HepG2 (cell line): ENCODE measurements around the gene MIDN. TPM values are rescaled to one million over a fixed set of nuclear protein-coding genes. Genes with fewer than 3 reads are reported as not detected.

Experiments used
- BRD4 ChIP-seq: sonication (generic); formaldehyde crosslinking; IDR thresholded peaks from 2 replicates; pipeline ENCODE4 v1.4.0; 2020; ENCODE audit warnings: missing genetic modification reagents
- CBX2 ChIP-seq, 2 experiments: fragments of 200-600 bp in 1 of 2; sonication (generic); formaldehyde crosslinking in 1 of 2; IDR thresholded peaks; 2 replicates each; pipeline versions ENCODE4 v1.7.0 to v1.8.1; 2018 to 2022; ENCODE audit warnings: low read depth in 2 of 2, low read length in 1 of 2, mild to moderate bottlenecking in 1 of 2, missing genetic modification reagents in 1 of 2
- CCAR2 ChIP-seq: fragments of 200-400 bp; formaldehyde crosslinking; optimal IDR thresholded peaks from 2 replicates; pipeline ENCODE3; 2018; ENCODE audit warnings: low read depth, mild to moderate bottlenecking, low read length, moderate library complexity
- E2F2 ChIP-seq: sonication (generic); formaldehyde crosslinking; IDR thresholded peaks from 2 replicates; pipeline ENCODE4 v1.4.0; 2020; ENCODE audit warnings: missing genetic modification reagents, borderline replicate concordance
- EHMT2 ChIP-seq: fragments of 200-600 bp; sonication (generic); IDR thresholded peaks from 2 replicates; pipeline ENCODE4 v1.7.0; 2017; ENCODE audit warnings: antibody characterized with exemption, low read depth, low read length, borderline replicate concordance
- ERF ChIP-seq: IDR thresholded peaks from 2 replicates; pipeline ENCODE4 v1.6.1; 2018; ENCODE audit warnings: missing biosample characterization, missing genetic modification reagents
- MED8 ChIP-seq: sonication (generic); formaldehyde crosslinking; IDR thresholded peaks from 2 replicates; pipeline ENCODE4 v1.8.1; 2023; ENCODE audit warnings: mild to moderate bottlenecking, missing genetic modification reagents; ENCODE audit not compliant: insufficient replicate concordance
- MZF1 ChIP-seq: sonication (generic); formaldehyde crosslinking; IDR thresholded peaks from 2 replicates; pipeline ENCODE4 v1.8.1; 2023; ENCODE audit warnings: mild to moderate bottlenecking, missing genetic modification reagents, borderline replicate concordance
- NBN ChIP-seq: fragments of 450-650 bp; conservative IDR thresholded peaks from 2 replicates; pipeline ENCODE4 v1.6.1; 2017
- NCOA1 ChIP-seq: sonication (generic); formaldehyde crosslinking; IDR thresholded peaks from 2 replicates; pipeline ENCODE4 v1.9.0; 2021; ENCODE audit warnings: missing genetic modification reagents
- RCOR2 ChIP-seq: IDR thresholded peaks from 2 replicates; pipeline ENCODE4 v1.6.1; 2016; ENCODE audit warnings: missing biosample characterization, missing genetic modification reagents
- SOX13 ChIP-seq, 3 experiments: fragments of 450-650 bp in 1 of 3; sonication (generic) in 1 of 3; formaldehyde crosslinking in 1 of 3; IDR thresholded peaks in 2 of 3; conservative IDR thresholded peaks in 1 of 3; 2 replicates each; pipeline versions ENCODE4 v1.5.0 to v1.6.1; 2016 to 2020; ENCODE audit warnings: antibody characterized with exemption in 1 of 3, mild to moderate bottlenecking in 1 of 3, missing compliant biosample characterization in 1 of 3, missing genetic modification reagents in 1 of 3, moderate library complexity in 1 of 3
- SP1 ChIP-seq, 2 experiments: fragments of 450-650 bp in 1 of 2; sonication (generic) in 1 of 2; formaldehyde crosslinking in 1 of 2; IDR thresholded peaks; 2 replicates each; pipeline versions ENCODE4 v1.4.0 to v1.6.1; 2016 to 2020; ENCODE audit warnings: missing genetic modification reagents in 1 of 2
- TFAP4 ChIP-seq: sonication (generic); IDR thresholded peaks from 2 replicates; pipeline ENCODE4 v1.6.1; 2016; ENCODE audit warnings: low read depth, borderline replicate concordance
- ZFP36 ChIP-seq: fragments of 150-350 bp; IDR thresholded peaks from 2 replicates; pipeline ENCODE4 v1.6.1; 2018; ENCODE audit warnings: borderline replicate concordance, low read length, low read depth; ENCODE audit not compliant: partially characterized antibody
- ZKSCAN5 ChIP-seq: sonication (generic); formaldehyde crosslinking; IDR thresholded peaks from 2 replicates; pipeline ENCODE4 v1.5.1; 2020; ENCODE audit warnings: mild to moderate bottlenecking, missing genetic modification reagents
- ZMYM4 ChIP-seq: sonication (generic); formaldehyde crosslinking; IDR thresholded peaks from 2 replicates; pipeline ENCODE4 v1.8.1; 2023; ENCODE audit warnings: mild to moderate bottlenecking, missing genetic modification reagents
- ZNF18 ChIP-seq: sonication (generic); formaldehyde crosslinking; IDR thresholded peaks from 2 replicates; pipeline ENCODE4 v1.8.0; 2022; ENCODE audit warnings: mild to moderate bottlenecking, missing genetic modification reagents; ENCODE audit not compliant: insufficient replicate concordance
- ZNF225 ChIP-seq: sonication (generic); formaldehyde crosslinking; IDR thresholded peaks from 2 replicates; pipeline ENCODE4 v1.4.0; 2020; ENCODE audit warnings: mild to moderate bottlenecking, missing genetic modification reagents
- ZNF552 ChIP-seq: sonication (generic); formaldehyde crosslinking; IDR thresholded peaks from 2 replicates; pipeline ENCODE4 v1.9.0; 2022; ENCODE audit warnings: missing genetic modification reagents, mild to moderate bottlenecking, borderline replicate concordance
- ZNF569 ChIP-seq: sonication (generic); formaldehyde crosslinking; IDR thresholded peaks from 2 replicates; pipeline ENCODE4 v1.5.0; 2020; ENCODE audit warnings: mild to moderate bottlenecking, missing genetic modification reagents, moderate library complexity, borderline replicate concordance
- ZNF652 ChIP-seq: IDR thresholded peaks from 2 replicates; pipeline ENCODE4 v1.6.1; 2016; ENCODE audit warnings: low read depth, borderline replicate concordance
- ZNF672 ChIP-seq: sonication (generic); formaldehyde crosslinking; IDR thresholded peaks from 2 replicates; pipeline ENCODE4 v1.8.1; 2022; ENCODE audit warnings: missing genetic modification reagents
- ZNF678 ChIP-seq: sonication (generic); formaldehyde crosslinking; IDR thresholded peaks from 2 replicates; pipeline ENCODE4 v1.4.0; 2020; ENCODE audit warnings: mild to moderate bottlenecking, missing genetic modification reagents
- ZNF724P ChIP-seq: sonication (generic); formaldehyde crosslinking; IDR thresholded peaks from 2 replicates; pipeline ENCODE4 v1.8.0; 2022; ENCODE audit warnings: missing genetic modification reagents, borderline replicate concordance
- ZNF75D ChIP-seq: sonication (generic); formaldehyde crosslinking; IDR thresholded peaks from 2 replicates; pipeline ENCODE4 v1.8.1; 2023; ENCODE audit warnings: missing genetic modification reagents, mild to moderate bottlenecking, borderline replicate concordance
- ZNF816 ChIP-seq: sonication (generic); formaldehyde crosslinking; IDR thresholded peaks from 2 replicates; pipeline ENCODE4 v1.8.0; 2022; ENCODE audit warnings: missing genetic modification reagents, mild to moderate bottlenecking, borderline replicate concordance
- ZNF839 ChIP-seq: sonication (generic); formaldehyde crosslinking; IDR thresholded peaks from 2 replicates; pipeline ENCODE4 v1.4.0; 2020; ENCODE audit warnings: missing genetic modification reagents, mild to moderate bottlenecking, borderline replicate concordance
- polyA plus RNA-seq, 8 experiments: library from polyadenylated mRNA; depleted of rRNA in 3 of 8; stranded (reverse) in 7 of 8; unstranded in 1 of 8; fragments of >200 nt; fragmentation: Illumina TruSeq in 4 of 8; extraction: Trizol in 4 of 8; gene quantifications; 2 replicates each; pipeline versions ENCODE4 v1.2.1 to v1.2.3, GENCODE V29; 2011 to 2016; ENCODE audit warnings: low read depth in 4 of 8, missing spikeins in 1 of 8, mixed read lengths in 1 of 8; ENCODE audit not compliant: insufficient read depth in 1 of 8
- total RNA-seq, 5 experiments: library from RNA; depleted of rRNA; stranded (reverse); fragments of >200 nt; fragmentation: Illumina TruSeq; extraction: Trizol; gene quantifications; 2 replicates each; pipeline ENCODE4 v1.2.3, GENCODE V29; 2016; ENCODE audit warnings: low read depth in 1 of 5

The MIDN gene
- total and polyA plus RNA-seq, 2 of the 13 experiments (the other 11 are each of a cell fraction or from before 2014, with no cell fraction given): 8.4 to 18.0 TPM

- TF ChIP-seq ERF (CRISPR knock-in tag) (peak; percentile 17; the same call in 1 of the 2 replicates), ZFP36 (no peak), ZNF652 (CRISPR knock-in tag) (no peak), ZKSCAN5 (CRISPR knock-in tag) (no peak; the same call in 1 of the 2 replicates), ZMYM4 (CRISPR knock-in tag) (peak; percentile 38; the same call in 1 of the 2 replicates), ZNF552 (CRISPR knock-in tag) (no peak), ZNF724P (CRISPR knock-in tag) (no peak), TFAP4 (peak; percentile 24; the same call in 1 of the 2 replicates), MZF1 (no peak), SP1 (IDR thresholded peaks at IDR 0.05) (peak; percentile 77), SP1 (CRISPR knock-in tag; IDR thresholded peaks at IDR 0.05) (peak; percentile 95), ZNF569 (CRISPR knock-in tag) (no peak), NCOA1 (CRISPR knock-in tag) (no peak), ZNF75D (CRISPR knock-in tag) (no peak), RCOR2 (CRISPR knock-in tag) (no peak), MED8 (CRISPR knock-in tag) (no peak), NBN (no peak), ZNF678 (no peak), BRD4 (CRISPR knock-in tag) (no peak), ZNF672 (no peak), ZNF18 (CRISPR knock-in tag) (no peak), CCAR2 (no peak), SOX13 (IDR thresholded peaks at IDR 0.05) (0 out of 2 replicates have a peak, but pooled peaks have one; percentile 20), SOX13 (CRISPR knock-in tag; conservative IDR thresholded peaks at IDR 0.05 in 1 of 2, IDR thresholded peaks at IDR 0.05 in 1 of 2) (0 out of 4 replicates have a peak, but pooled peaks of 1 of the 2 experiments have one; percentile 5), E2F2 (CRISPR knock-in tag) (no peak), ZNF816 (CRISPR knock-in tag) (no peak), CBX2 (IDR thresholded peaks at IDR 0.05; ENCODE audit: low read depth, low read length) (no peak), CBX2 (CRISPR knock-in tag; IDR thresholded peaks at IDR 0.05; ENCODE audit: low read depth) (no peak), ZNF225 (0 out of 2 replicates have a peak, but pooled peaks have one; percentile 25), EHMT2 (no peak), ZNF839 (no peak)
Measured at GRCh38 chr19:1269065-1269477, 20.7 kb downstream of the MIDN start, which contains the start of gene CIRBP (continued).
